Mammary epithelial cell (primary cell): ENCODE measurements around the gene VNN1.

Experiments
- CTCF ChIP-seq, 2 donors: IDR thresholded peaks in 1 of 2; conservative IDR thresholded peaks in 1 of 2; 2 replicates each; pipeline ENCODE4 v1.5.1; 2011 to 2012; ENCODE audit warnings: inconsistent platforms in 2 of 2, low read length in 2 of 2, mild to moderate bottlenecking in 2 of 2, control low read depth in 1 of 2, low read depth in 1 of 2; ENCODE audit not compliant: insufficient read depth in 1 of 2; ENCODE audit errors: extremely low read depth in 1 of 2
- EZH2 ChIP-seq: IDR thresholded peaks from 2 replicates; pipeline ENCODE4 v1.6.1; 2012; ENCODE audit warnings: low read length, inconsistent platforms, borderline replicate concordance

- TF ChIP-seq CTCF (conservative IDR thresholded peaks at IDR 0.05 in 1 of 2, IDR thresholded peaks at IDR 0.05 in 1 of 2; ENCODE audit: extremely low read depth in 1 of 2, insufficient read depth in 1 of 2, low read depth in 1 of 2, low read length in 2 of 2) = no peak
- TF ChIP-seq EZH2 = no peak
These were observed 1.5 kb downstream of the VNN1 start for GRCh38 chr6:132712366-132712765.
